Hepatocyte (in vitro differentiated cells): Measurements from ENCODE around the gene ABCF2. TPM values are rescaled to one million over a fixed set of nuclear protein-coding genes. Genes with fewer than 3 reads are reported as not detected.

Experiments used
- DNase-seq: peaks from one replicate; pipeline ENCODE4 v3.0.0-alpha.2; 2016; ENCODE audit warnings: low spot score
- H2AFZ ChIP-seq: fragments of 200-600 bp; sonication (generic); 2 replicates; pipeline ENCODE4 v1.6.0; 2016; ENCODE audit warnings: antibody characterized with exemption, mild to moderate bottlenecking
- H3K27ac ChIP-seq: fragments of 200-600 bp; sonication (generic); 2 replicates; pipeline ENCODE4 v1.5.1; 2016; ENCODE audit warnings: mild to moderate bottlenecking
- H3K27me3 ChIP-seq: fragments of 200-600 bp; sonication (generic); 2 replicates; pipeline ENCODE4 v1.6.1; 2016
- H3K36me3 ChIP-seq: fragments of 200-600 bp; sonication (generic); replicated peaks from 2 replicates; pipeline ENCODE4 v1.5.1; 2016; ENCODE audit warnings: low read depth; ENCODE audit not compliant: insufficient read depth
- H3K4me1 ChIP-seq: fragments of 200-600 bp; sonication (generic); 2 replicates; pipeline ENCODE4 v1.5.1; 2016; ENCODE audit warnings: mild to moderate bottlenecking, moderate library complexity; ENCODE audit not compliant: insufficient read depth
- H3K4me2 ChIP-seq: fragments of 200-600 bp; sonication (generic); 2 replicates; pipeline ENCODE4 v1.6.0; 2016
- H3K4me3 ChIP-seq: fragments of 200-600 bp; sonication (generic); 2 replicates; pipeline ENCODE4 v1.5.1; 2016; ENCODE audit warnings: mild to moderate bottlenecking
- H3K79me2 ChIP-seq: fragments of 200-600 bp; sonication (generic); 2 replicates; pipeline ENCODE4 v1.6.0; 2017; ENCODE audit warnings: mild to moderate bottlenecking
- H3K9me2 ChIP-seq: fragments of 200-600 bp; sonication (generic); replicated peaks from 2 replicates; pipeline ENCODE4 v1.6.0; 2017; ENCODE audit warnings: mild to moderate bottlenecking; ENCODE audit not compliant: insufficient read depth
- H3K9me3 ChIP-seq: fragments of 200-600 bp; sonication (generic); 2 replicates; pipeline ENCODE4 v1.5.1; 2016; ENCODE audit warnings: low read depth, mild to moderate bottlenecking
- H4K20me1 ChIP-seq: fragments of 200-600 bp; sonication (generic); 2 replicates; pipeline ENCODE4 v1.6.0; 2016; ENCODE audit warnings: mild to moderate bottlenecking; ENCODE audit not compliant: insufficient read depth, poor library complexity, severe bottlenecking
- EZH2 ChIP-seq: fragments of 200-600 bp; sonication (generic); IDR thresholded peaks from 2 replicates; pipeline ENCODE4 v1.6.1; 2016; ENCODE audit warnings: antibody characterized with exemption, mild to moderate bottlenecking, borderline replicate concordance
- EZH2phosphoT487 ChIP-seq: fragments of 200-600 bp; sonication (generic); IDR thresholded peaks from one replicate; pipeline ENCODE4 v1.6.1; 2018; ENCODE audit warnings: antibody characterized with exemption, mild to moderate bottlenecking, low read depth, moderate library complexity; ENCODE audit not compliant: unreplicated experiment, severe bottlenecking
- WGBS: methylation state at CpG from one replicate; pipeline ENCODE4 v1.1.6; 2016; ENCODE audit warnings: low lambda C conversion rate; ENCODE audit errors: missing lambda C conversion rate; 5-methylcytosine and 5-hydroxymethylcytosine counted together
- polyA plus RNA-seq: library from polyadenylated mRNA; unstranded; fragments of >200 nt; fragmentation: Nextera tagmentation; extraction: Ambion mirVana; gene quantifications from 2 replicates; pipeline ENCODE4 v1.2.1, GENCODE V29; 2016
- total RNA-seq: library from RNA; depleted of rRNA; stranded (reverse); fragments of >200 nt; gene quantifications from 2 replicates; pipeline ENCODE4 v1.2.3, GENCODE V29; 2014
- TF ChIP-seq, protein P1 (sequence below): fragments of 200-600 bp; sonication (generic); IDR thresholded peaks from 2 replicates; pipeline ENCODE4 v1.5.1; 2016; ENCODE audit warnings: antibody characterized with exemption, mild to moderate bottlenecking; ENCODE audit not compliant: poor library complexity

The ABCF2 gene
- total and polyA plus RNA-seq, 2 experiments from 2014 or later, result 25.6 to 35.3 TPM

DNA sequence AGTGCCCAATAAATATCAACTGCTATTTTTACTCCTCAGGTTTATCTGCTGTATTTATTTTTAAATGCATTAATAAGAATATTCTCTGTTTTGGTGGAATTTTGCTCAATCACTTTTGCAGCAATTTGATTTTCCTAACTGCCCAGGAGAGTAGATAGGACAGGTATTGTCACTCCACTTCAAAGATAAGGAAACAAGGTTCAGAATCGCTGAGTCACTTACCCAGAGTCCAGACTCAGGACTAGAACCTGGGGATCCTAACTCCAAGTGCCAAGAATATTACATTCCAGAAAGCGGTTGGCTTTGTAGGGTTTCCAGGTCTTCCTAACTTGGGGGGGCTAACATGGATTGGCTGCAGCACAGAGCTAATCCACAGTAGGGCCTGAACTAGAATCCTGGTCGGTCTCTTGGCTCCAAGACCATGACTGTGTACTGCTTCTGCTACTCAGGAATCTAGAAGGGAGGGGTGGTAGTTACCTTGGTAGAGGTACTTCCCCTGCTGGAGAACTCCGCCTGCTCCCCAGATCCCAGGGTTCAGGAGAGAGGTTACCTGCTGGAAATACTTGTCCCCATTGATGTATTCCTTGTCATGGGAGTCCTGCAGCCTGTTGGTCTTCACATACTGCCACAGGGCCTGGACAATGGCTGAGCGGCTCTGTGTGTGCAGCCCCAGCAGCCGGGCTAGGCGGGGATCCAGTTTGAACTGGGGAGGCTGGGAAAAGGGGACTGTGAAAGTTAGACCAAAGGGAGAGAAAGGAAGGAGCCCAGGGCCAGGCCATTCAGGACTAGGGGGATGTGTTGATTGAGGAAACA, 14.1 kb upstream of the ABCF2 start:
- peaks cover 26% of the 10 kb centered on the region for H3K79me2 ChIP-seq
- no peak overlapping the region for H3K4me3 ChIP-seq
- WGBS, result 92% methylated on average over 7 of the region's 7 CpGs
- H3K36me3 ChIP-seq, result no peaks in the 10 kb centered on the region
- DNase-seq, result no peak
- no peaks in the 10 kb centered on the region for H3K9me3 ChIP-seq
- peaks cover 16% of the 10 kb centered on the region for H3K4me1 ChIP-seq
- no peaks in the 10 kb centered on the region for H3K27me3 ChIP-seq
- no peak overlapping the region for H3K4me2 ChIP-seq
- peaks cover 30% of the 10 kb centered on the region for H4K20me1 ChIP-seq
- no peak overlapping the region for H2AFZ ChIP-seq
- no peak overlapping the region for H3K27ac ChIP-seq
- TF ChIP-seq EZH2, result no peak
- TF ChIP-seq, protein P1, sequence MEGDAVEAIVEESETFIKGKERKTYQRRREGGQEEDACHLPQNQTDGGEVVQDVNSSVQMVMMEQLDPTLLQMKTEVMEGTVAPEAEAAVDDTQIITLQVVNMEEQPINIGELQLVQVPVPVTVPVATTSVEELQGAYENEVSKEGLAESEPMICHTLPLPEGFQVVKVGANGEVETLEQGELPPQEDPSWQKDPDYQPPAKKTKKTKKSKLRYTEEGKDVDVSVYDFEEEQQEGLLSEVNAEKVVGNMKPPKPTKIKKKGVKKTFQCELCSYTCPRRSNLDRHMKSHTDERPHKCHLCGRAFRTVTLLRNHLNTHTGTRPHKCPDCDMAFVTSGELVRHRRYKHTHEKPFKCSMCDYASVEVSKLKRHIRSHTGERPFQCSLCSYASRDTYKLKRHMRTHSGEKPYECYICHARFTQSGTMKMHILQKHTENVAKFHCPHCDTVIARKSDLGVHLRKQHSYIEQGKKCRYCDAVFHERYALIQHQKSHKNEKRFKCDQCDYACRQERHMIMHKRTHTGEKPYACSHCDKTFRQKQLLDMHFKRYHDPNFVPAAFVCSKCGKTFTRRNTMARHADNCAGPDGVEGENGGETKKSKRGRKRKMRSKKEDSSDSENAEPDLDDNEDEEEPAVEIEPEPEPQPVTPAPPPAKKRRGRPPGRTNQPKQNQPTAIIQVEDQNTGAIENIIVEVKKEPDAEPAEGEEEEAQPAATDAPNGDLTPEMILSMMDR, result no peak
- no peak for TF ChIP-seq EZH2phosphoT487
- H3K9me2 ChIP-seq, result no peaks in the 10 kb centered on the region

DNA sequence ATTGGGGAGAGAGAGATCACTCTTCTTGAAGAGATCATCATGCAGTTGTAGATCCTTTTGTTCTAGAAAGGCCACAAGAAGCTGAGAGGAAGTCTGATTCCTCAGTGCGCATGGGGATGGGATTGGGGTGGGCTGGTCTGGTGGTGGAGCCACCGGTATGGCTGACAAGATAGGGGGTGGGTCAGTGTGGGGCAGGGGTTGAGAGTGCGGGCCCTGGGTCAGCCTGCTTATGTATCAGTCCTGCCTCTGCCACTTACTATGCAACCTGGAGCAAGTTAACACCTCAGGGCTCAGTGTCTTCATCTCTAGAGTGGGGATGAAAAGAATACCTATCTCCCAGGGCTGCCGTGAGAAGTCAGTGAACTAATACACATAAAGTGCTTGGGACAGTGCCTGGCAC, 13.5 kb upstream of the ABCF2 start:
- Histone ChIP-seq H2AFZ (no peak overlapping the region), H4K20me1 (peaks cover 25% of the 10 kb centered on the region), H3K4me2 (no peak overlapping the region), H3K9me2 (no peaks in the 10 kb centered on the region), H3K4me1 (peaks cover 10% of the 10 kb centered on the region), H3K79me2 (peaks cover 26% of the 10 kb centered on the region), H3K27me3 (no peaks in the 10 kb centered on the region), H3K36me3 (no peaks in the 10 kb centered on the region), H3K9me3 (no peaks in the 10 kb centered on the region), H3K4me3 (no peak overlapping the region), H3K27ac (no peak overlapping the region)
- no peak for DNase-seq
- TF ChIP-seq EZH2, result no peak
- no peak for TF ChIP-seq EZH2phosphoT487
- TF ChIP-seq, protein P1, result no peak
- 89% methylated on average over 4 of the region's 4 CpGs for WGBS

DNA sequence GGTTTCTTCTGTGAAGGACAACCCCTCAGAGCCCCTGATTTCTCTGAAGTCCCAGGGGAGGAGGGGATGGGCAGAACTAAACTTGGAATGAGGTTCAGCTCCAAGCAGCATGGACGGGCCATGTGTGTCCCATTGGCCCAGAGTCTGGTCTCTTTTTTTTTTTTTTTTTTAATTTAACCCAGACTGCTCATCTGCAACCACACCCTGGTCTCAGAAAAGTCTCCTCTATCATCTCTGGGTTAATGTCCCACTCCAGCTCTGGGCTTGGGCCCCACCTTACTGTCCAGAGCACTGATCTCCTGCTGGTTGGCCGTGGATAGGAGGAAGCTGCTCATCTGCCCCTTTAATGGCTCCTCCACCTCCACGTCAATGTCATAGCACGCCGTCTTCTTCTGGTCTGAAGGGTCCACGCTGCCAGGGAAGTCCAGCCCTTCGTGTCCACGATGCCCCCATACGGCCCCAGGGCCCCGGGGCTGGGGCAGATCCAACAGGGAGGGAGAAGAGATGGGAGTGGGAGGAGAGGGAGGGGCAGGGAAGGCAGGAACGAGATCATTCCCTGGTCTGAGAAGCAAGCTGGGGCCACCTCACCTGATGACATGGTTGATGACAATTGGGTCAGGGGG, 12.9 kb upstream of the ABCF2 start:
- Histone ChIP-seq H2AFZ (no peak overlapping the region), H3K9me3 (no peaks in the 10 kb centered on the region), H4K20me1 (peaks cover 22% of the 10 kb centered on the region), H3K79me2 (peaks cover 28% of the 10 kb centered on the region), H3K4me2 (no peak overlapping the region), H3K4me1 (peaks cover 6% of the 10 kb centered on the region), H3K27me3 (no peaks in the 10 kb centered on the region), H3K9me2 (no peaks in the 10 kb centered on the region), H3K36me3 (no peaks in the 10 kb centered on the region), H3K27ac (no peak overlapping the region), H3K4me3 (no peak overlapping the region)
- DNase-seq, result no peak
- WGBS, result 82% methylated on average over 11 of the region's 11 CpGs
- TF ChIP-seq EZH2 (no peak), EZH2phosphoT487 (no peak)
- TF ChIP-seq, protein P1, result no peak
